Small intestine (tissue), 7 donors: ENCODE measurements around the gene PCMTD2. TPM values are rescaled to one million over a fixed set of nuclear protein-coding genes. Genes with fewer than 3 reads are reported as not detected.

Experiments used
- DNase-seq, 2 donors: peaks; one replicate each; pipeline versions ENCODE4 v3.0.0 to v3.0.0-alpha.2; 2013
- FAIRE-seq: peaks from 2 replicates; lab custom pipeline; 2012; peaks lifted over from hg19 to GRCh38; lab: Jason Lieb, UNC
- H3K27ac ChIP-seq, 3 donors: one replicate each; pipeline ENCODE4 v1.5.1; 2013; ENCODE audit warnings: low read length in 2 of 3, mild to moderate bottlenecking in 2 of 3, control low read depth in 1 of 3, inconsistent platforms in 1 of 3, low read depth in 1 of 3, moderate library complexity in 1 of 3
- H3K27me3 ChIP-seq, 3 donors: one replicate each; pipeline ENCODE4 v1.6.1; 2013; ENCODE audit warnings: low read length in 3 of 3, inconsistent platforms in 1 of 3; ENCODE audit not compliant: control insufficient read depth in 3 of 3, insufficient read depth in 3 of 3
- H3K36me3 ChIP-seq, 3 donors: one replicate each; pipeline ENCODE4 v1.6.1; 2013; ENCODE audit warnings: low read length in 3 of 3, inconsistent platforms in 1 of 3, low read depth in 1 of 3, mild to moderate bottlenecking in 1 of 3, moderate library complexity in 1 of 3; ENCODE audit not compliant: control insufficient read depth in 3 of 3, insufficient read depth in 2 of 3
- H3K4me1 ChIP-seq, 3 donors: one replicate each; pipeline ENCODE4 v1.6.1; 2013; ENCODE audit warnings: low read length in 2 of 3, inconsistent platforms in 1 of 3, low read depth in 1 of 3, mild to moderate bottlenecking in 1 of 3, moderate library complexity in 1 of 3; ENCODE audit not compliant: control insufficient read depth in 3 of 3, insufficient read depth in 2 of 3
- H3K4me3 ChIP-seq, 3 donors: one replicate each; pipeline ENCODE4 v1.5.1; 2013; ENCODE audit warnings: low read length in 3 of 3, control low read depth in 1 of 3, inconsistent platforms in 1 of 3, low read depth in 1 of 3, mild to moderate bottlenecking in 1 of 3, moderate library complexity in 1 of 3
- H3K9me3 ChIP-seq, 2 donors: one replicate each; pipeline ENCODE4 v1.6.1; 2013; ENCODE audit warnings: low read depth in 1 of 2, low read length in 1 of 2; ENCODE audit not compliant: control insufficient read depth in 2 of 2, insufficient read depth in 1 of 2
- WGBS, 3 donors: extraction: QIAGEN DNeasy Blood & Tissue Kit; methylation state at CpG; one replicate each; pipeline ENCODE4 v1.1.7; 2013; 5-methylcytosine and 5-hydroxymethylcytosine counted together
- polyA plus RNA-seq, 4 donors: library from polyadenylated mRNA; stranded (reverse) in 3 of 4; unstranded in 1 of 4; fragments of 200-250 nt in 3 of 4; fragments of 120-200 nt in 1 of 4; gene quantifications; one replicate each; pipeline versions ENCODE4 v1.2.1 to v1.2.3, GENCODE V29; 2013
- donor health status: healthy with polysubstance abuse.
- donor health status: control.
- donor health status: control.
- donor health status: Bipolar disorder and iron deficiency.
- donor health status: healthy.

Gene PCMTD2
- polyA plus RNA-seq, 4 donors, result 15.7 to 80.0 (median 21.1) TPM

DNA sequence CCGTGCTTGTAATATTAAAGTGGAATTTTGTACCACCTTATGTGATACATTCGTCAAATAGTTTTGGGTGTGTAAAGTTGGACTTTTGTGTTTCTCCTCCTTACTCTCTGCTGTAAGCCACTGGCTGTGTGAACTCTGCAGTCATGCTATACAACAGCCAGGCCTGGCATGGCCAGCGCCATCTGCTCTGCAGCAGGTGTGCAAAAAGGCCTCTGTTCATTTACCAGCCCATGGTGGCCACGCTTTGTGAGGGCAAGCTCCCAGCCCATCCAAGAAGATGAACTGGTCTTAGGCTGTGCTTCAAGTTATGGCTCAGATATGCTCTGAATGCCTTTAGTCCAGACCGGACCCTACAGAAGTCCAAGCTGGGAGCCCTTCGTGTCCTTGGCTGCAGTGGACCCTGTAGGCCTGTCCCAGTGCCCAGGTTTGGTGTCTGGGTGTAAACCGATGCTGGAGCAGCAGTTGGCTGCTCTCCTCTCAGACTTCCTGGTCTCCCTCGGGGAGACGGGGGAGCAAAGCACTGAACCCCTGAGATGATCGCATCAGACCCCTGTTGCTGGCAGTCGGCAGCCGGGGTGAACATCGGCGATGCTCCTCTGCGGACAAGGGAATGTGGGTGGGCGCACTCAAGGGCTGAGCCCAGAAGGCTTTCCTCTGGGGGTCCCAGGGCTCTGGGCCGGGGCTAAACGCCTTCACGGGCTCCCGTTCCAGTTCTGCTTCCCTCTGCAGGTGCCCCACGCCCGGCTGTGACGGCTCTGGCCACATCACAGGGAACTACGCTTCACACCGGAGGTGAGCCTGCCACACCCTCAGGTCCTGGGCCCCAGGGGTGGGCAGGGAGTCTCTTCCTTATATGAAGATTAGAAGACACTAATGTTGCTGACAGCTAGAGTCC, 28.6 kb upstream of the PCMTD2 start:
- Histone ChIP-seq H3K9me3 (no peaks in the 10 kb centered on the region), H3K27me3 (no peaks in the 10 kb centered on the region), H3K4me3 (no peak overlapping the region), H3K4me1 (peaks cover 0 to 70% (median 0%) of the 10 kb centered on the region in 3 donors), H3K36me3 (peaks cover 0 to 3% (median 0%) of the 10 kb centered on the region in 3 donors), H3K27ac (no peak overlapping the region)
- DNase-seq (peak in 1 of 2 donors; percentile 68), FAIRE-seq (no peak)
- 68 to 78% (median 72%) methylated on average over 23 to 25 of the region's 25 CpGs for WGBS, 3 donors

GRCh38 chr20:64228086-64228653, 27.4 kb upstream of the PCMTD2 start:
- 88 to 90% (median 88%) methylated on average over 8 of the region's 8 CpGs for WGBS, 3 donors
- Histone ChIP-seq H3K4me3 (no peak overlapping the region), H3K36me3 (peaks cover 0 to 3% (median 0%) of the 10 kb centered on the region in 3 donors), H3K9me3 (no peaks in the 10 kb centered on the region), H3K27me3 (no peaks in the 10 kb centered on the region), H3K4me1 (peaks cover 0 to 58% (median 0%) of the 10 kb centered on the region in 3 donors), H3K27ac (no peak overlapping the region)
- DNase-seq, result no peak
- FAIRE-seq, result no peak

DNA sequence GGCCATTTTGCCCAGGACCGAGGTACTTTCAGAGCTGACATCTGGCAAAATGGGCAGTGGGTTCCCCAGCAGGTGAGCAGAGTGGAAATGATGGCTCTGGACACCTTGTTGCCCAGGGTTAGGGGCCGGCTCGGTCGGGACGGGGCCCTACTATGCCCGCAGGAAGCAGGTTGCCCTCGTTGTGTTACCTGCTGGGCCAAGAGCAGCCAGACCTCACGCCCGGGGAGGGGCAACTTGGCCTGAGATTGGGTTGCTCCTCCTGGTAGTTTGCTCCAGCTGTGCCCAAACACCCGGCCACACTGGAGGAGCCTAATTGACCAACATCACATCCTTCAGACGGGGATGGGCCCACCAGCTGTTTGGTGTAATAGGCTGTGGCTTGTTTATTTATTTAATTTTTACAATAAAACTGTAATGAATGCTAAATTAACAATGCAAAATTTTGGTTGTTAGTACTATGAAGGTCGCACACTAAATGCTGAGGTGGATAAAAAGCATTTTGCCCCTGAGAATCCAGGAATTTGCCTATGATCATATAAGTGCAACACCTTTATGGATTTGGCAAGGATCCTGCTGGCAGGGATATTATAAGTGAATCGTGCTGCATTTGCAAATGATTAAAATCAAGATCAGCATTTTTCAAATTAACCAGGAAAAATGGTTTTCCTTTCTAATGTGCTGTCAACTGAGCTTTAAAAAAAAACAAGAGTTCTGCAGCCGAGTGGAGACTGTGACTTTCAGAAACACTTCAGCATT, 26.6 kb upstream of the PCMTD2 start:
- Histone ChIP-seq H3K4me1 (peaks cover 0 to 50% (median 0%) of the 10 kb centered on the region in 3 donors), H3K36me3 (peaks cover 0 to 3% (median 0%) of the 10 kb centered on the region in 3 donors), H3K27me3 (no peaks in the 10 kb centered on the region), H3K9me3 (no peaks in the 10 kb centered on the region), H3K4me3 (no peak overlapping the region), H3K27ac (peak overlapping the region in 1 of 3 donors; percentile 70)
- no peak for DNase-seq
- FAIRE-seq, result no peak
- 42 to 62% (median 50%) methylated on average over 14 of the region's 14 CpGs for WGBS, 3 donors

DNA sequence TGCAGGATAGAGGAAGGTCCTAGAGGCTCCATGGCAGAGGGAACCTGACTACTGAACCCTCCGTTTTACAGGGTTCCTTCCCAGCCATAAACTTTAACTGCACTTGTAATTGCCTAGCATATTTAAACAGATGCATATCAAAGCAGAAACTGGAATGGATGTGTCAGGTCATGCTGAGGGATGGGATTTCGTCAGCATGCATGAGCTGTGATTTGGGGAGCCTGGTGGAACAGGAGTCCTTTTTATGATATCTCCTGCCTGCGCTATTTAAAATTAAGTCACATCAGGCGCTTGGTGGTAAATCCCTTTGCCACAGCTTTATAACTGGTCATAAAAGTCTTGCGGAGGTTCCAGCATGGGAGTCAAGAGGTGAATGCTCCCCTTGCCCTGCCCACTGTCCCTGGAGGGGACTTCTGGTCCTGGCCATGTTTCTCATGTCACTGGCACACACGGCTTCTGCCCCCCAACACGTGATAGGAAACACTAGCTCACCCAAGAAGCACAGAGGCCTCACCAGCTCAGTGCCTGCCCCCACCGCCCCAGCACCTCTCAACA, 26.0 kb upstream of the PCMTD2 start:
- Histone ChIP-seq H3K27me3 (no peaks in the 10 kb centered on the region), H3K9me3 (no peaks in the 10 kb centered on the region), H3K36me3 (peaks cover 0 to 3% (median 0%) of the 10 kb centered on the region in 3 donors), H3K4me1 (peaks cover 0 to 44% (median 0%) of the 10 kb centered on the region in 3 donors), H3K4me3 (no peak overlapping the region), H3K27ac (peak overlapping the region in 1 of 3 donors; percentile 70)
- FAIRE-seq (no peak), DNase-seq (peak; percentile 15 to 88)
- 22 to 55% (median 50%) methylated on average over 8 of the region's 8 CpGs for WGBS, 3 donors

- no peaks in the 10 kb centered on the region for H3K9me3 ChIP-seq
- H3K36me3 ChIP-seq, result no peaks in the 10 kb centered on the region
- no peak overlapping the region for H3K27ac ChIP-seq
- DNase-seq, result no peak
- WGBS, 3 donors, result 90 to 92% (median 91%) methylated on average over 17 to 22 of the region's 22 CpGs
- FAIRE-seq, result no peak
- no peaks in the 10 kb centered on the region for H3K27me3 ChIP-seq
- H3K4me1 ChIP-seq, result peaks cover 0 to 34% (median 0%) of the 10 kb centered on the region in 3 donors
- H3K4me3 ChIP-seq, result no peak overlapping the region
Observed at GRCh38 chr20:64230461-64231145, 24.9 kb upstream of the PCMTD2 start.

DNA sequence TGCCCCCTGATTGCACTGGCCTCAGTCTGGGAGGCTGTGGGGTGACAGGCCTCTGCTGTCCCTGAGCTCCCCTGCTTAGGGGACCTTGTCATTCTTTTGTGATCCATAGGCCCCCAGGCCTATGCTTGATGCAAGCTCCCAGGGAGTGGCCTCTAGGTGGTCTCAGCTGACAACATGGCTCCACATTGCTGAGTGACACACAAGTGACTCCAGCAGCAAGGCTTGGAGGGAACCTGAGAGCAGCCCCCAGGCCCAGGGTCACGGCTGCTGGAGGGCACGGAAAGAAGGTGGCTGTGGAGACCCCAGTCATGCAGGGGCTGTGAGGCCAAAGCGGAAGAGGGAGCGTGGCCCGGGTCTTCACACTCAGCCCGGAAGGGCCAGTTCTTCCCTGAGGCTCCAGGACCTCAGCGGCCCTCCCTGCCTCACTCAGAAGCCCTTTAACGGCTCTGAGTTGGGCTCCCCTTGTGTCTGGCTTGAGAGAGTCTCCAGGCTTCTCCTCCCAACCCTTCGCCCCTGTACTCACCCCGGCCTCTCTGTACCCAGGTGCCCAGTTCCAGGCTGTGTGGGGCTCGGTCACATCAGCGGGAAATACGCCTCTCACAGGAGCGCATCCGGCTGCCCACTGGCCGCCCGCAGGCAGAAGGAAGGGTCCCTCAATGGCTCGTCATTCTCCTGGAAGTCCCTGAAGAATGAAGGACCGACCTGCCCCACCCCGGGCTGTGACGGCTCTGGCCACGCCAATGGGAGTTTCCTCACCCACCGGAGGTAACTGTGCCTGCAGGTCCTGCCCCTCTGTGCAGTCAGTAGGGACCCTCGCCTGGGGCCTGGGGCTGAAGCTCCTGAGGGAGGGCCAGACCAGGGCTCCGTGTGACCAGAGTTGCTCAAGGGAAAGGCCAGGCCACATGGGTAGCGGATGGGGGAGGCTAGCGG, 23.7 kb upstream of the PCMTD2 start:
- no peak for FAIRE-seq

GRCh38 chr20:64232794-64233193, 22.8 kb upstream of the PCMTD2 start:
- Histone ChIP-seq H3K4me1 (peaks cover 0 to 28% (median 0%) of the 10 kb centered on the region in 3 donors), H3K27ac (no peak overlapping the region), H3K27me3 (no peaks in the 10 kb centered on the region), H3K36me3 (no peaks in the 10 kb centered on the region), H3K4me3 (no peak overlapping the region), H3K9me3 (no peaks in the 10 kb centered on the region)
- DNase-seq (no peak), FAIRE-seq (no peak)
- 52 to 58% (median 55%) methylated on average over 3 of the region's 3 CpGs for WGBS, 3 donors

More for the DNA sequence above, 23.7 kb upstream of the PCMTD2 start:
- no peak overlapping the region for H3K27ac ChIP-seq
- no peaks in the 10 kb centered on the region for H3K27me3 ChIP-seq
- H3K4me3 ChIP-seq, result no peak overlapping the region
- no peaks in the 10 kb centered on the region for H3K36me3 ChIP-seq
- 90 to 94% (median 93%) methylated on average over 27 of the region's 27 CpGs for WGBS, 3 donors
- DNase-seq, result no peak
- H3K4me1 ChIP-seq, result peaks cover 0 to 37% (median 0%) of the 10 kb centered on the region in 3 donors
- no peaks in the 10 kb centered on the region for H3K9me3 ChIP-seq
